GM19035 (cell line): ENCODE results near the gene FBN3.

Source experiments
- ATAC-seq: cut with Tn5 transposase; IDR thresholded peaks from one replicate; pipeline ENCODE4 v1.9.1; 2021; ENCODE audit not compliant: unreplicated experiment

Gene FBN3

DNA sequence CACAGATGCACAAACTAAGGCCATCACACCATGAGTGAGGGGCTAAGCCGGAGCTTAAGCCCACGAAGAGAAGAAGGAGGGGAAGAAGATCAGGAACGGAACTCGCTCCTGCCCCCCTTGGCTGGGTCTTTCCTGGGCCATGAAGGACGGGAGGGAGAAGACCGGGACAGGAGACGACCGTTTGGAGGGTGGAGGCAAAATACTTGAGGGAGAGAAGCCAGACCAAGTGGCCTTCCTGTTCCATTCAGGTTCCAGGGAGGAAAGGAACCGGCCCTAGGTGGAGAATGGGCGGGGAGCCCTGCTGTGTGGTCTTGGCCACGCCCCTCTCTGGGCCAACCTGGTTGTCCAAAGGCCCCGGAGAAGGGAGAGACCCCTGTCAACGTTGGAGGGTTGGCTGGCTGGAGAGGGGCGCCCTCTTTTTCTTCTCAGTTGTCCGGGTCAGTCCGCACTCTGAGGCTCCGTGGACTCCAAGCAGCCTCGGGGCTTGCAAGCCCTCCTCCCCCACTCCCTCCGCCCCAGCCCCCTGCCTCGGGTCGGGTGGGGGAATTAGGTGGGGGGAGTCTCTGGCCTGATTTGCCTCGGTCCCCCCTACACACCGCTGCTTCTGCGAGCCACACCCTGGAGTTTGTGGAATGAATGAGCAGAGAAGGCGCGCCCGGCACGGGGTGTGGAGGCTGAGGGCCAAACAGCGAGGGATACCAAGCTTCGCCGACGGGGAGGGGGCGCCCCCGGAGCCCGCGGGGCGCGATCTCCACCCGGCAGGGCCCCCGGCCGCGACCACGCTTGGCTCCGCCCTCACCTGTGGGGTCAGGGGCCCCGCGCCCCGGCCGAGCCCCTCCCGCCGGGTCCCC lies 757 bp downstream of the FBN3 start:
- no peak for ATAC-seq

DNA sequence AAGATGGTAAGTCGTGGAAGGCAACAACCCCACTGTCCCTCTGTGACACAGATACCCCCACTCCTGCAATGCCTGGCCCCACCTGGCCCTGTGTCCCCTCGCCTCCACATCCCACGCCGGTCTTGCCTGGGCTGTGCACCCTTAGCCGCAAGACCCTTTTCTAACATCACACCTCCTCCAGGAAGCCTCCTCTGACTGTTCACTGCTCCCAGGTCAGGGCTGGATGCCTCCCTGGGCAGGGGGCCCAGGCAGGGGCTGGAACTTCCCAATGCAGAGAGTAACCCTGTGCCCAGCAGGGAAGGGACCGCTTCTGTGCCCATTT lies 1.3 kb downstream of the FBN3 start:
- no peak for ATAC-seq

DNA sequence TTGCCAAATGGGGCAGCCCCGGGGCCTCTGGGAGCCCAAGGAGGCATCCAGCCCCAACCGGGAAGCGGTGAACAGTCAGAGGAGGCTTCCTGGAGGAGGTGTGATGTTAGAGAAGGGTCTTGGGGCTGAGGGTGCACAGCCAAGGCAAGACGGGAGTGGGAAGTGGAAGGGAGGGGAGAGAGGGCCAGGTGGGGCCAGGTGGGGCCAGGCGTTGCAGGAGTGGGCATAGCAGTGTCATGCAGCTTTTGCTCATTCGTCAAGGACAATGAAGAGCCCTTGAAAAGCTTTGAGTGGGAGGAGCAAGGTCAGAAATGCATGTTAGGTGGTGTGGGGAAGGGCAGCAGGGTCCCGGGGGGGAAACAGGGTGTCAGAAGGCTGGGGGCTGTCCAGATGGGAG lies 1.8 kb downstream of the FBN3 start:
- ATAC-seq = no peak

DNA sequence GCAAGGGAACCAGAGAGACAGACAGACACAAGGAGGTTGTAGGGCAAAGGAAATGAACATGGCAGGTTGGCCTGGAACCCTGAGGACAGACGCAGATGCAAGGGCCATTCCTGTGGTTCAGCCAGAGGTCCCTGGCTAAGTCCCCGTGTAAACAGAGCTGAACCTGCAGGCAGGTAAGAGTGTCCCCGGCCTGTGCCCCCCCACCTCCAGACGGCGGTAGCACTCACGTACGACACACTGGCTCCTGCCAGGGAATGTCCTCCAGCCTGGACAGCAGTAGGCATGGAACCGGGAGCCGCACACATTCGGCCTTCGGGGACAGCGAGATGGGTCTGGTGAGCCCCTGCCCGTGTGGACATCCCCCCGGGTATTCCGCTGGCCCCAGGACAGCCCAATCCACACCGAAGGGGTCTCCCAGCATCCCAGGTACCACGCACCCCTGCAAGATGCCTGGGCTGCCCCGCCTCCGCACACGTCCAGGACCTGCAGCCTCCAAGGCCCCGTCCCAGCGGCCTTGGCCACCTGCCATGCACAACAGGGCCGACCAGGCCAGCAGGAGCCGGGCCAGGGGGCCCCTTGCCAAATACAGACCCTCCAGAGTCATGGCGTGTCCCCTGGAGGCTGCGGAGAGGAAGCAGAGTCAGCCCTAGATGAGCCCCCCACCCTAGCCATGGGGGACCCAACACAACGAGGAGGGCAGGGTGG lies 2.4 kb downstream of the FBN3 start:
- ATAC-seq = no peak

DNA sequence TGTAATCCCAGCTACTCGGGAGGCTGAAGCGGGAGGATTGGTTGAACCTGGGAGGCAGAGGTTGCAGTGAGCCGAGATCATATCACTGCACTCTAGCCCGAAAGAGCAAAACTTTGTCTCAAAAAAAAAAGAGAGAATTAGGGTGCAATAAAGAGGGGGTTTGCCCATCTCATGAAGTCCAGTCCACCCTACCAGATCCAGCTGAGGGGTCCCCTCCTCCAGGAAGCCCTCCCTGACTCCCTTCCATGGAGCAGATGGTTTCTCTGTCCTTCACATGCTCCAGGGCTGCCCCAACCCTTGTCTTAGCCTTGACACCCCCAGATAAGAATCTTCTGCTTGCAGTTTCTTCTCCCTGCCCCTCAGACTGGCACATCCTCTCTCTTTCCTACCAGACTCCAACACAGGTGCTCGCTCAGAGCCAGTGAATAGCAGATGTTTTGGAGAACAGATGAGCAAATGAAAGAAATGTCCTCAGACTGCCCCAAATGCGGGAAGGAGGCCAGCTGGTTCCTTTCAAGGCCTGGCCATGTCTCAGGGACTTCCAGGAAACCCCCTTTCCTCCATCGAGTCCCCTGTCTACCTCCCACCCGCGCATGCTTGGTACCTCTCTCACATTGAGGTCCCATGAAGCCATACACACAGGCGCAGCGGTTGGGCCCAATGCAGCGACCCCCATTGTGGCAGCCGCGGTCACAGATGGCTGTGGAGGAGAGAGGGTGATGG lies 5.0 kb downstream of the FBN3 start:
- no peak for ATAC-seq

DNA sequence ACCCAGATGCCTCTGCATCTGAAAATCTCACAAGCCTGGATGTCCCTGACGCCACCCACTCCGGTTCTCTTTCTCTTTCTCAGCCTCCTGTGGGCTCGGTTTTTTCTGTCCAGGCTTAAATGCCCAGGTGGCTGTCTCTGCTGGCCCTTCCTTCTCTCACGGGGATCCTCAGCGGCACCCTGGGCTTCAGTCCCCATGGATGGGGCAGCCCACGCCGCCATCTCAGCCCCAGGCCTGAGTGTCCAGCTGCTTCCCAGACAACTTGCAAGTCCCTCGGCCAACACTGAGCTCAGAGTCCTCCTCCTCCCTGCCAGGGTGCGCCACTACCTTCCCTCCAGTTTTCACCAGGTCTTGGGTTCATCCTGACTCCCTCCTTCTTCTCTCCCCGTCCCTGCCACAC lies 6.4 kb downstream of the FBN3 start:
- ATAC-seq = no peak

DNA sequence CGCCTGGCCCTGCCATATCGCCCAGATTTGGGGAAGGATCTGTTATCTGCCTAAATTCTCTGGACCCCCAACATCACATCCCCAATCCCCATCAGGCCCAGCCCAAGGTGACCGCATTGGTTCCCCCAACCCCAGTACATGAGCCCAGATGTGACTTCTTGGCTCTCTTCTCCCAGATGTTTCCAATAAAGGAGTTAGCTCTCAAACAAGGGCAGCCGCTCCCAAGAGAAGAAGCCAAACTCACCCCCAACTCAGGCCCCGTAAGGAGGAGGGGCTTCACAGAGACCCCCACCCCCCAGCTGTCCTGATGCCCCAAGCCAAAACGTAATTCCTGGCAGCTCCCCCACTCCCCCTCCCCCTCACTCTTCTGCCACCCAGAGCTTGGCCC lies 6.9 kb downstream of the FBN3 start:
- no peak for ATAC-seq

DNA sequence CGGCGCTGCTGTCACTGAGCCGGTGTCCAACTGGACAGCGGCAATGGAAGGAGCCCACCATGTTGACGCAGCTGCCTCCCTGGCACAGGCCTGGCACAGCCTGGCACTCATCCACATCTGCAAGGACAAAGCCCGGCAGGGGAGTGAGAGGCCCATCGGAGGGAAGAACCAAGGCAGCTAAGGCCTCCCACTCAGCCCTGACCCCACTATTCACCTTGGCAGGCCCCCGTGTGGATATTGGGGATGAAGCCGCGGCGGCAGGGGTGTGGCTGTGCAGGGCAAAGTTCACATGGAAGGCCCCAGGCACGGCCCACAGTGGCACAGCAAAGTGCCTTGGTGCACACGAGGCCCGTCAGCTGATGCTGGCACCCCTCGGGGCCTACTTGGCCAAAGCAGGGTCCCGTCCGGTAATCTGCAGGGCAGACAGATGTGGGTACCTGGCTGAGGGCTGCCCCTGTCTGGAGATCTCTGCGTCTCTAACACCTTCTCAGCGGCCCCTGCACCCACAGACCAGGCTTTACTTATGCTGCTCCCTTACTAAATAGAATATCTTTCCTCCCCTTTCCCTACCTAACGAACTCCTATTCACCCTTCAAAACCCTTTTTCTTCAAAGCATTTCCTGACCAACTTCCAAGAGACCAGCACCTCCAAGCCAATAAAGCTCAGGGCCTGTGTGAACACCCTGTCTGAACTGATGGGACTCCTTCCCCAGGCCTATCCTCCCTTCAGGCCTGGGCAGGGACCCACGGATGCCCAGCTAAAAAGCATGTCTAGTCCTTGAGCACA lies 7.5 kb downstream of the FBN3 start:
- ATAC-seq = no peak

DNA sequence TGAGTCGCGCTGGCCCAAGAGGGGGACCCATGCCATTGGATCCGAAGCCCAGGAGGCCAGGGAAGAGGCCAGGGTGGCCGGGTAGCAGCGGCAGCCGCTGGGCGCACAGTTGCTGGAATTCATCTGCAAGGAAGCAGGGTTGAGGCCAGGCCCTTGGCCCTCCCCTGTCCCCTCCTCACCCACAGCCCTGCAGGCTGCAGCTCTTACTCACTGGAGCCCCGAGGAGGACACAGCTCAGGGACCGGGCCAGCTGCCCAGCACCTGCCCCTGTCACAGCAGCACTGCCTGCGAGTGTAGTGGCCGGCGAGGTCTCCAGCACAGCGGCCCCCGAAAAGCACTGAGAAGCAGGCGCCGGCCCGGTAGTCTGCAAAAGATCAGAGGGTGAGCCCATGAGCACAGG lies 11.2 kb downstream of the FBN3 start:
- ATAC-seq = no peak

DNA sequence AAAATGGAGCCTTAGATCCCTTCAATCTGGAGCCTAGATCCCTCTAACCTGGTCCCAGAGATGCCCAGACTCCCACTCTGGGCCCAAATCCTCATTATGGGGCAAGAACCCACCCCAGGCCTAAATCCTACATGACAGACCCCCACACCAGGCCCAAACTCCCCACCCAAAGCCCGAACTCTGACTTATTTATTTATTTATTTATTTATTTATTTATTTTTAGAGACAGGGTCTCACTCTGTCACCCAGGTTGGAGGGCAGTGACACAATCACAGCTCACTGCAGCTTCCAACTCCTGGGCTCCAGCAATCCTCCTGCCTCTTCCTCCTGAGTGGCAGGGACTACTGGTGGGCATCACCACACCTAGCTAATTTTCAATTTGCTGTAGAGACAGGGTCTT lies 12.0 kb downstream of the FBN3 start:
- no peak for ATAC-seq

DNA sequence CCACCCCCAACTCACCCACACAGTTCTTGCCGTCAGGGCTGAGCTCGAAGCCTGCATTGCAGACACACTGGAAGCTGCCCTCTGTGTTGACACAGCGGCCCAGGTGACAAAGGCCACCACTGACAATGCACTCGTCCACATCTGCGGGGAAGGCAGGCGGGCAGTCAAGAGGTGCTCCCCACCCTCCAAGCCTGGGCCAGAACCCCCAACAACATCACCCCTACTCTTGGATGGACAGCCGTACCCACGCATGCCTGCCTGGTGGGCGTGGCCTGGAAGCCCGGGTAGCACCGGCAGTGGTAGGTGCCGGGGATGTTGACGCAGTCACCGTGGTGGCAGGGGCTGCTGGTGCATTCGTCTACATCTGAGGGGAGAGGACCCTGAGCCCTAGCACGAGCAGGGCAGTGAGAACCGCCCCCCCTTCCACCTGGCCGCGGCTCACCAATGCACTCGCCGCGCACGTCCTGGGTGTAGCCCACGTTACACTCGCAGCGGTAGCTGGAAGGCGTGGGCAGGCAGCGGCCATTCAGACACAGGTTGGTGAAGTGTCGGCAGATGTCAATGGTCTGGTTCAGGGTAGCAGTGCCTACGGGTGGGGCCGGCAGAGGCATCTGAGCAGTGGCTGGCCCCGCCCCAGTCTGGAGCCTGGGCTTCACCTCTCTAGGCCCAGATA lies 13.3 kb downstream of the FBN3 start:
- no peak for ATAC-seq

DNA sequence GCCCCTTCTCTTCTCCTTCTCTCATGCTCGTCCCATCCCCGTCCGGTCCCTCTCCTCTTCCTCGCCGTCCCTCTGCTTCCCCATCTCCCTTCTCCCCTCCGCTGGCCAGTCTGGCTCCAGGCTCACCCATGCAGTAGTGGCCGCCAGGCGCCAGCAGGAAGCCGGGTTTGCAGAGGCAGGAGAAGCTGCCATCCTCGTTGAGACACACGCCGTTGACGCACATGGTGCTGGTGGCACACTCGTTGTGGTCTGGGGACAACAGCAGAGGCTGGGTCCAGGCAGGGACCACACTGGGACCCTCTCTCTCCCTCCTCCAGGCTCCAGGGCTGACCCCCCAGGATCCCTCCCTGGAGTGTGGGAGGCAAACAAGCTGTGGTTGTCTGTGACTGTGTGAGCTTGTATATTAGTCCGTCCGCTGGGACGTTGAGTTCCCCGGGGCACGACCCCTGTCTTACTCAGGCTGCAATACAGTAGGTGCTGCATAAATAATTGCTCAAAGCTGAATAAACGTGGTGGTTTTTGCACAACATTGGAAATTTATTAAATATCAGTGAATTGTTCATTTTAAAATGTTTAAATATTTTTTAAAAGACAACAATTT lies 16.4 kb downstream of the FBN3 start:
- ATAC-seq = no peak

DNA sequence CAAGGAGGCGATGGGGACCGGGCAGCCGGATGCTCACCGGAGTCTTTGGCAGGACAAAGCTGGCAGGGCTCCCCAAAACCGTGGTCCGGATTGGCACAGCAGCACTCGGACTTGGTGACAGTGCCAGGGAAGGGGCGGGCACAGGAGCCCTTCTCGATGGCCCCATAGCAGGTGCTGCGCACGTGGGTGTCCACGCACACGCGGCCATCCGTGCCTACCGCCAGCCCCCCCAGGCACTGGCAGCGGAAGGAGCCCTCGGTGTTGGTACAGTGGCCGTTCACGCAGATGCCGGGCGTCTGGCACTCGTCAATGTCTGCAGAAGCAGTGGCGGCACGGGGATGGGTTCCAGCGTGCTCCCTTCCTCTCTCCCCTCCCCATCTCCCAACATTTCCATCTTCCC lies 17.9 kb downstream of the FBN3 start:
- no peak for ATAC-seq

DNA sequence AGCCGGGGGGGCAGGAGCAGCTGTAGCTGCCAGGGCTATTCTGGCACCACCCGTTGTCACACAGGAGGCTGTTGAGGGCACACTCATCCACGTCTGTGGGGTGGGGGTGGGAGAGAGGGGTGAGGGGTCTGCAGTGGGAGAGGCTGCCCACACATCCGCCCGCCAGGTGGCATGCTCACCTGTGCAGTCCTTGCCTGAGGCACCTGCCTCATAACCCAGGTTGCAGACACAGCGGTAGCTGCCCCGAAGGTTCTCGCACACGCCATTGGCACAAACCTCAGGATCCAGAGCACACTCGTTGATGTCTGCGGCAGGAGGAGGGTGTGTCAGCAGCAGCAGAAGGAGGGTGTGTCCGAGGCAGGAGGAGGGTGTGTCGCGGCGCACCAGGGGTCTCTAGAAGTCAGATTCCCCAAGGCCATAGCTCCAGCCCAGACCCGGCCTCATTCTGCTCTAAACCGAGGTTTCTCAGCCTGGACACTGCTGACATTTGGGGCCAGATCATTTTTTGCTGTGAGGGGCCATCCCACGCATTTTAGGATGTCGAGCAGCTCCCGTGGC lies 20.3 kb downstream of the FBN3 start:
- no peak for ATAC-seq

DNA sequence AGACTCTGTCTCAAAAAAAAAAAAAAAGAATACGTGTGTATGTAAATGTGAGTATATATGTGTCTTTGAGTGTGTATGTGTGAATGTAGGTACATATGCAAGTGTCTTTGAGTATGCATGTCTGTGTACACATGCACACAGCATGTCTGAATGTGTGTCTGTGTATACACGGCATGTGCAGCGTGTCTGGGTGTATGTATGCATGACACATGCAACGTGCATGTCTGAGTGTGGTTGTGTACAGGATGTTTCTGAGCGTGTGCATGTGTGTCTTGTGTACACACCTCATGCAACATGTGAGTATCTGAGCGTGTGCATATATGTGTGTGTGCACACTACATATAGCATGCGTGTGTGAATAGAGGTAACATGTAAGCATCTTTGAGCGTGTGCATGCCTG lies 20.8 kb downstream of the FBN3 start:
- no peak for ATAC-seq

DNA sequence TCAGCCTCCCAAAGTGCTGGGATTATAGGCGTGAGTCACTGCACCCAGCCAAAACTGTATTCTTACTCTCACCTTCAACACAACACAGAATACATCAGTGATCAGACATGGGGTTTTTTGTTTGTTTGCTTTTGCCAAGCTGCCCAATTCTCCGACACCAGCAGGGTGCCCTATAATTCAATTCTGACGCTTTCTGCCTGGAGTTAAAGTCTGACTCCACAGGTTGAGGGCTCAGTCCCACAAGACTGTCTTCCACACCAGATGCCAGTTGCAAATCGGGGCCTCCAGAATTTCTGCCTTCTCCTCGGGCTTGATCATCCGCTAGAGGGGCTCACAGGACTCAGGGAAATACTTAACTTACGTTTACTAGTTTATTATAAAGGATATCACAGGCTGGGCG lies 22.1 kb downstream of the FBN3 start:
- ATAC-seq = no peak

DNA sequence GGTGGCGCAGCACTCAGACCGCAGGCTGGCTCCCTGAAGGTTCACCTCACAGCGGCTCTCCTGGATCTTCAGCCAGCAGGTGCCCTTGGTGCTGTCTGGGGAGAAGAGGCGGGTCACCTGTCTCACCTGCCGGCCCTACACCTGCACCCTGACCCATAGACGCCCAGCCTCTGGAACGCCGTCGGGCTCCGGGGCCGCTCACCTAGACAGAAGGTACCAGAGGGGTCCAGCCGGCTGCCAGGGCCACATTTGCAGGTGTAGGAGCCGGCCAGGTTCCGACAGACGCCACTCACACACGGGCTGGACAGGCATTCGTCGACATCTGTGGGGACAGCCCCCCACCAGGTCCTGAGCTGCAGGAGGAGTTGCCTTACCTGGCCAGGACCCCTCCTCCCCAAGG lies 22.9 kb downstream of the FBN3 start:
- no peak for ATAC-seq

DNA sequence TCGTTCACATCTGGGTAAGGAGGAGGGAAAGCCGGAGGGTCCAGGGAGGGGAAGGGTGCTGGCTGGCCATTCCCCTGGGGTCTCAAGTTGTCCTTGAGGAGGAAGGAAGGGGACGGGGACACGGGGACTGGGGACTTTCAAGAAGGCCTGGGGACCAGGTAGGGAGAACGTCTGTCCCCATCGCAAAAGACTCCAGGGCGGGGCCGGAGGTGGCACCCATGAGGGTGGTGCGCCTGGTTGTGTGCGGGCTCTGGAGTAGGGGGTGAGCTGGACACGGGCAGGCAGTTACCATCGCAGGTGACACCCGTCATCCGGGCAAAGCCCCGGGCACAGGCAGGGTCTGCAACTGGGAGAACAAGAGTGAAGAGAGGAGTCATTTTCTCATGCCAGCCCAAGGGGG lies 23.4 kb downstream of the FBN3 start:
- ATAC-seq = no peak

DNA sequence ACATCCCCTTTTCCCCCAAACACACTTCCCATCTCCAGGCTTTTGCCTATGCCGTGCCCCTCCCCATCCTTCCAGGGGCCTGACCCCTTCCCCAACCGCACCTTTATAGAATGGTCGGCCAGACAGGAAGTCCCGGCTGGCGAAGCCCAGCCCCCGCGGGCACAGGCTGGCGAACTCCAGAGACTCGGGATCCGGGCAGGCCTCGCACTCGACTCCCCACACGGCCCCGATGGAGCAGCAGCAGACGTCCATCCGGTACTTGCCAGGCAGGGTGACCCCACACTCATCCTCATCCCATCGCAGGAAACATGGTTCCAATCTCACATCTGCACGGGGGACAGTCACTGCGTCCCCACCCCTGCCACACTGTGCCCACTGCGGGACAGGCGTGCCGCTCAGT lies 25.7 kb downstream of the FBN3 start:
- ATAC-seq = no peak
